Suprapubic skin (tissue), 4 donors: ENCODE data around the gene ACAD10.

Experiments
- EP300 ChIP-seq: sonication (generic); formaldehyde crosslinking; IDR thresholded peaks from one replicate; pipeline ENCODE4 v1.6.1; 2017; ENCODE audit warnings: antibody characterized with exemption
- POLR2A ChIP-seq, 2 donors: fragments of 450-650 bp; IDR thresholded peaks; one replicate each; pipeline ENCODE4 v1.6.1; 2017; ENCODE audit warnings: antibody characterized with exemption in 2 of 2, mild to moderate bottlenecking in 2 of 2, moderate library complexity in 2 of 2
- POLR2AphosphoS5 ChIP-seq, 3 donors: sonication (generic); formaldehyde crosslinking; IDR thresholded peaks; one replicate each; pipeline ENCODE4 v1.6.1; 2017; ENCODE audit warnings: antibody characterized with exemption in 3 of 3
- TF ChIP-seq, protein P1 (sequence below), 2 donors: fragments of 200-600 bp in 1 of 2; fragments of 450-650 bp in 1 of 2; sonication (generic) in 1 of 2; IDR thresholded peaks; one replicate each; pipeline ENCODE4 v1.5.1; 2016 to 2019; ENCODE audit warnings: antibody characterized with exemption in 2 of 2, mild to moderate bottlenecking in 1 of 2, moderate library complexity in 1 of 2

DNA sequence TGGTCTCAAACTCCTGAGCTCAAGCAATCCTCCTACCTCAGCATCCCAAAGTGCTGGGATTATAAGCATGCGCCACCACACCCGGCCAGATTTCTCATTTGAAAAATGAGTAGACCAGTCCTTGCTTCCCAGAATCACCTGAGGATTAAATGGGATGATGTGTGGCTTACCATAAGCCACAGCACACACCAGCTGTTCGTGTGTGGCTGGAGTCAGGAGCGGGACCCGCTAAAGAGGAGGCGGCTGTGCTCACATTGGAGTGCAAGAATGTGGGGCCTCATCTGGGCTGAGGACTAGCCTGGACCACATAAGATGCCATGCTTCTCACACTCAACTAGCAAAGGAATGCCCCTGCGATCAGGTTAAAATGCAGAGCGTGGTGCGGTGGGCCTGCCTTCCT is 74.1 kb downstream of the ACAD10 start:
- TF ChIP-seq POLR2A (IDR thresholded peaks at IDR 0.05), result no peak
- TF ChIP-seq, protein P1, sequence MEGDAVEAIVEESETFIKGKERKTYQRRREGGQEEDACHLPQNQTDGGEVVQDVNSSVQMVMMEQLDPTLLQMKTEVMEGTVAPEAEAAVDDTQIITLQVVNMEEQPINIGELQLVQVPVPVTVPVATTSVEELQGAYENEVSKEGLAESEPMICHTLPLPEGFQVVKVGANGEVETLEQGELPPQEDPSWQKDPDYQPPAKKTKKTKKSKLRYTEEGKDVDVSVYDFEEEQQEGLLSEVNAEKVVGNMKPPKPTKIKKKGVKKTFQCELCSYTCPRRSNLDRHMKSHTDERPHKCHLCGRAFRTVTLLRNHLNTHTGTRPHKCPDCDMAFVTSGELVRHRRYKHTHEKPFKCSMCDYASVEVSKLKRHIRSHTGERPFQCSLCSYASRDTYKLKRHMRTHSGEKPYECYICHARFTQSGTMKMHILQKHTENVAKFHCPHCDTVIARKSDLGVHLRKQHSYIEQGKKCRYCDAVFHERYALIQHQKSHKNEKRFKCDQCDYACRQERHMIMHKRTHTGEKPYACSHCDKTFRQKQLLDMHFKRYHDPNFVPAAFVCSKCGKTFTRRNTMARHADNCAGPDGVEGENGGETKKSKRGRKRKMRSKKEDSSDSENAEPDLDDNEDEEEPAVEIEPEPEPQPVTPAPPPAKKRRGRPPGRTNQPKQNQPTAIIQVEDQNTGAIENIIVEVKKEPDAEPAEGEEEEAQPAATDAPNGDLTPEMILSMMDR (IDR thresholded peaks at IDR 0.05), result no peak
- TF ChIP-seq EP300, result no peak
- TF ChIP-seq POLR2AphosphoS5 (IDR thresholded peaks at IDR 0.05), result no peak
